GM21737 (cell line): Measurements from ENCODE around the gene PIP4K2C.

ENCODE experiments used
- ATAC-seq: cut with Tn5 transposase; IDR thresholded peaks from one replicate; pipeline ENCODE4 v1.9.1; 2021; ENCODE audit warnings: mild to moderate bottlenecking, moderate library complexity; ENCODE audit not compliant: unreplicated experiment

The PIP4K2C gene

DNA sequence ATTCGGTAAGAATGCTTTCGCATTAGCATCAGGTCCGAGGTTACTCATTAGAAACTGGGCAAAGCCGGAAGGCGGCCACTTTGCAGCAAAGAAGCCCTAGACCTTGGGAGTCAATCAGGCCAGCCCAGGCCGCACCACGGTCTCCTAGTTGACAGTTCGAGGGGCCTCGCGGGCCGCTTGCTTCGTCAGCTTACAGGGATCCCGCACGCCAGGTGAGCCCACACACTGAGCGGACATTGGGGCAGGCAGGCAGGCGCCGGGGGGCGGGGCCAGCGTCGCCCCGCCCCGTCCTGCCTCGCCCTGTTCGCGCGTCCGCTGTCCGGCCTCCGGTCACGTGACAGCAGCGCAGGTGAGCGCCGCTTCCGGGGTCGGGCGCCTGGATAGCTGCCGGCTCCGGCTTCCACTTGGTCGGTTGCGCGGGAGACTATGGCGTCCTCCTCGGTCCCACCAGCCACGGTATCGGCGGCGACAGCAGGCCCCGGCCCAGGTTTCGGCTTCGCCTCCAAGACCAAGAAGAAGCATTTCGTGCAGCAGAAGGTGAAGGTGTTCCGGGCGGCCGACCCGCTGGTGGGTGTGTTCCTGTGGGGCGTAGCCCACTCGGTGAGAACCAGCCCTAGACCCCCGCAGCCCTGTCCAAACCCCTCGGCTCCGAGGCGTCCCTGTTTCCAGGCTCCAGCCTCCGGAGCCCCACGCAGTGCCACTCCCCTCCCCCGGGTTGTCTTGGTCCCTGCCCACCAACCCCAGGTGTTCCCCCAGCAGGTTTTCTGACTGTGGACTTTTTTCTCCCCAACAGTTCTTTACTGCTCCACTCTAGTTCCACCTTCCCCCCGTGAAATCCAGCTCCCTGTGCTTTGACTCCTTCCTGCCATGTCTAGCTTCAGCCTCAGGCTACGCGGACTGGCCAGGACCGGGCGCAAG is at the start of gene PIP4K2C:
Gene PIP4K2C (plus strand): TSS at position 329 of the 918 bp plus-strand sequence. CDS start 98 bp downstream, at position 427.
- ATAC-seq = peak; percentile 89

DNA sequence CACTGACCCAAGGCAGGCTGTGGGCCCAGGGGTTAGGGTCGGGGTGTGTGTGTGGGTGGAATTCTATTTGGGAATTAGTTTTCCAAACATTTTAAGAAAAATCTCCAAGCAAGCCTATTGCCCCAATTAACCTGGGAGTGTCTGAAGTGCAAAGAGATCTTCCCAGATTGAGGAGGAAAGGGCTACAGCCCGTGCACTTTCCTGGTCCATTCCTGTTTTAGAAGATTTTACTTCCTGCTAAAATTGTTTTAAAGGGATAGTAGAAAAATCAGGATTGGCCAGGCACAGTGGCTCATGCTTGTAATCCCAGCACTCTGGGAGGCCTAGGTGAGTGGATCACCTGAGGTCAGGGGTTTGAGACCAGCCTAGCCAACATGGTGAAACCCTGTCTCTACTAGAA is 49.3 kb upstream of the PIP4K2C start:
- ATAC-seq = no peak

DNA sequence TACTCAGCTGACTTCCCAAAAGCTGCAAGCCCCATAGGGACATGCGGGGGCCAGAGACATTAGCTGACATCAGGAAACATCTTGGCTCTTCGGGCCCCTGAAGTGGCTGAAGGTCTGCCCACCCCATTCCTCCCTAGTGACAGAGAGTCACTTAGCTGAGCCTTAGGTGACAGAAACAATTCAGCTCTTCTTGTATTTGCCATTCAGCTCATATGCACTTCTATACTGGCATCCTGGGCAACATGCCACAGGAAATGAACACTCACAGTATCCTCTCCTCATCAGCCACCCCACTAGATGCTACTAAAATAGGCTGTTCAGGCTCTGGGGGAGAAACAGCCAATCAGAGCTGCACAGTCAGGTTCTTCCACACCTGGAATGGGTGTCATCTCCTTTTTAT is 47.4 kb upstream of the PIP4K2C start:
- ATAC-seq = no peak

DNA sequence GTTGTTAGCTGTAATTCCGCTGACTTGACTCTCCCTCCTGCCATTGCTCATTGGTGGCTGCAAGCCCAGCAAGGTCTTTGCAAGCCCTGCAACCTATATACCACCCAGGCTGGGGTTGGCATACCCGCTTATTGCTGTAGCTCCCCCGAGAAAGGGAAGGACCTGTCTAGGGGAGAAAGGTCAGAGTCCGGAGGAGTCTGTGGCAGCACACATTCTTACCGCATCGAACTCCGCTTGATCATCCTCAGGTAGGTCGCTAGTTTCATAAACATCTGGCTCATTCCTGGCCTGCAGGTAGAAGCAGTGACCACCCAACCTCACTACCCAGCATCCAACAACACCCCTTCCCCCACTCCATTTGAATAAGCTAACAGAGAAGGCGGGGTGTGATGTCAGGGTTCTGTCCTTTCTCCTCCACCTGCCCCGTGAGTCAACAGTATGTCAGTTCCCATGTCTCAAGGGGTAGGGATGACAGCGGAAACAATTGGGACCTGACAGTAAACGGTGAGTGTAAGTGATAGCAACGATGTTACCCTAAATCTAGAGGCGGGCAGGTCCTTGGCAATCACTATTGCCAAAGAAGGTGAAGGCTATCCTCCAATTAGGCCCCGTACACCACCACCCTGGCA is 45.1 kb upstream of the PIP4K2C start:
- ATAC-seq = no peak

DNA sequence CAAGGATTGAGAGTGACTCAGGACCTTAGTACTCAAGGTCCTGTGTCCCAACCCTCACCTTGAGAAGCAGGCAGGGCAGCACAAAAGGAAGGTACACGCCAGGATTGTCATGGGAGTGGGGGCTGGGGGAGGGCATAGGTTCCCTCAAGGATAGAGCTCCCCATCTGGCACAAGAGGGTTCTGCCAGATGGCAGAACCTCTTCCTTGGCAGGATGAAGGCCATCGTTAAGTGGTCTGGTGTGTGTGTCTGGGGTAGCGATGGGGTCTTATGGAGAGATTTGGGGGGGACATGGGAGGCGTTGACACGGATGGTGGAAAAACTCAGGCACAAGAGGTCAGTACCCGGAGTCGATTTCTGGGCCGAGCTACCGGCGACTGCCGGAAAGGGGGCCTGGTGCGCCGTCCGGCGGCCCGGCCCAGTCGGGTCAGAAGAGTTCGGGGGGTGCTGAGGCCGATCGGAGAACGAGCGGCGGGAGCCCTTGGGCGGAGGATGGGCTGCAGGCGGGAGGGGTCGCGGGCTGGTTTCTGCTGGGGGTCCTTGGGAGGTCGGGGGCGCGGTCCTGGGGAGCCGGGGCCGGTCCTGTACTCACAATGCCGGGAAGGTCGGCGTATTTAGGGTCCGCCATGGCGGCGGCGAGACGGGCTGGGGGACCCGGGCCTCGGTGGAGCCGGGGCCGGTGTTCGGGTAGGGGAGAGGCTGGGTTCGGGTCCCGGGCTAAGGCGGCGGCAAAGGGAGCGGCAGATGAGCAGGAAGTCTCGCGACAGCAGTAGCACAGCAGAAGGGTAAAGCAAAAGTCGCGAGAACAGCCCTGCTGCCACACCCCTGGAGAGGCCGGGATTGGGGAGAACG is 44.3 kb upstream of the PIP4K2C start, which contains the start of gene DCTN2:
Gene DCTN2 (minus strand): TSS at position 755 of the 850 bp plus-strand sequence. CDS start 129 bp downstream, at position 626.
- peak; percentile 98 for ATAC-seq

DNA sequence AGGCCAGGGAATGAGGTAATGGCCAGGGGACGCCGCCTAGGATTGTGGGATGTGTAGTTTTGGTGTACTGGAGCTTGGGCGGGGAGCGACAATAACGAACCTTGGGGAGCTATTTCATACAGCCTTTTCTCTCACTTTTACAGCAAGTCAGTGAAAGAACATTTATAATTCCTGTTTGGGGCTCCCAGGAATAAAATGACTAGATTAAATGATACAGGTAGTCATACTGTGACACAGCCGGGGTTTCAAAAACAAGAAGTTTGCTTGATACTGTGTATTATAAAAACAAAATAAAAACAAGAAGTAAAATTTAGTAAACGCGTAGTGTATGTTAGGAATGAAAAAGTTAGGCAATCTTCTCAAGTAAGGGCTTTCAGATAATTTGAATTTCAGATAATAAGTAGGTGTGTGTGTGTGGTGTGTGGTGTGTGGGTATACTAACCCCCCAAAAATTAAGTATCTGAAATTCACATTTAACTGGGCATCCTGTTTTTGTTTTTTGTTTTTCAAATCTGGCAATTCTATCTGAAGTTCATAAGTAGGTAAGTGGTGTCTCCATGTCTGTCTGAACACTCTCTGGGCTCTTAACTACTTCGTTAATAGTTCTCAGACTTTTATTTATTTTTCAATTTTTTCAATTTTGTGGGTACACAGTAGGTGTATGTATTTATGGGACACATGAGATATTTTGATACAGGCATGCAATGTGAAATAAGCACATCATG is 43.5 kb upstream of the PIP4K2C start:
- ATAC-seq = no peak

DNA sequence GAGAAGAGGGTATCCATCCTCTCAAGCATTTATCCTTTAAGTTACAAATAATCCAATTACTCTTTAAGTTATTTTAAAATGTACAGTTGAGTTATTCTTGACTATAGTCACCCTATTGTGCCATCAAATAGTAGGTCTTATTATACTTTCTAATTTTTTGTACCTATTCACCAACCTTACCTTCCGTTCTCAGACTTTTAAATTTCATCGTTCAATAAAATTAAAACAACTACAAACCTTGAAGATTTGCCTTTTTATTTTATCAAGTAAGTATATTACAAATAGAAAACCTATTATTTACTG is 43.0 kb upstream of the PIP4K2C start:
- no peak for ATAC-seq

DNA sequence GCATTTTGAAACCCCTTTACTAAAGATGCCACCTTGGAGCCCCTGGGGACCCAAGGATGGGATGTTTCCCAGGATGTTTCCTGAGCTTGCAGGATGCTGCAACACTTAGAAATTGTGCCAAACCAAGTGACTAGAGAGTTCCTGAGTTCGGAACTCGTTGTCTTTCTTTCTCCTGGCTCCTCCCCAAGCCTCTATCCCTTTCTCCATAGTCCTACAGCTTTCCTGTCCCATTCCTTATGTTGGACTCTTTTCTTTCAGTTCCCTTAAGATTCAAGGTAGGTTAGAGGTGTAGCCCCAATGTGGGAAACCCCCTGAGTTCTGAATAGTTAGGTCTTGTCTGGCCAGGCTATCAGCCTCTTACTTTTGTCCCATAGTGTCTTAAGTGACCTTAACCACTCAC is 42.5 kb upstream of the PIP4K2C start:
- no peak for ATAC-seq

DNA sequence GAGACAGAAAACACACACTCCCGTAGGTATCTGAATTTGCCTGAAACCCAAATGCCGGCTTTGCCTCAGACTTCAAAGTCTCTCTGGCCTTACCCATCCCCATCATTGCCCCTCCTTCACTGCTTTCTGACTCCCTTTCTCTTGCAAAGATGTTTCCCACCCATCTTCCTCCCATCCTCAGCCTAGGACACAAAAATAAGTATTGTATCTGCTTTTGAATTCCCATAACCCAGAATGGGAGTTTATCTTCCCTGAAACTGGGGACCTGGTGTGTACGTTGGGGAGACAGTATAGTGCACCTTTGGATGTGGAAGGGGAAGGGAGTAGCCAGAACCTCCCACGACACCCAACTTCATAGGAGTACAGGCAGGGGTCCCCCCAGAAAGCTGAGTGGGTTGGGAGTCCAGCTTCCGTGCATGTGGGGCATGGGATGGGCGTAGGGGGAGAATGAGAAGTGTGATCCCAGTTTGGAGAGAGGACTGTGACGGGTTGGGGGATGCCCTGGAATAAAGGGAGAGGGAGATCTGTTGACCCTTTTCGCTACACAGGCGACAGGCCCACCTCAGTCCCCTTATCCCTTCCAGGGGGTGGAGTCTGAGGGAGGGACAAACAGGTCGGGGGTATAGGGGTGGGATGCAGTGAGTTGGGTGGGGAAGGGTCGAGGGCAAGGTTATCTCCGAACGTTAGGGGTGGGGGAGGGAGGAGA is 41.6 kb upstream of the PIP4K2C start:
- no peak for ATAC-seq

DNA sequence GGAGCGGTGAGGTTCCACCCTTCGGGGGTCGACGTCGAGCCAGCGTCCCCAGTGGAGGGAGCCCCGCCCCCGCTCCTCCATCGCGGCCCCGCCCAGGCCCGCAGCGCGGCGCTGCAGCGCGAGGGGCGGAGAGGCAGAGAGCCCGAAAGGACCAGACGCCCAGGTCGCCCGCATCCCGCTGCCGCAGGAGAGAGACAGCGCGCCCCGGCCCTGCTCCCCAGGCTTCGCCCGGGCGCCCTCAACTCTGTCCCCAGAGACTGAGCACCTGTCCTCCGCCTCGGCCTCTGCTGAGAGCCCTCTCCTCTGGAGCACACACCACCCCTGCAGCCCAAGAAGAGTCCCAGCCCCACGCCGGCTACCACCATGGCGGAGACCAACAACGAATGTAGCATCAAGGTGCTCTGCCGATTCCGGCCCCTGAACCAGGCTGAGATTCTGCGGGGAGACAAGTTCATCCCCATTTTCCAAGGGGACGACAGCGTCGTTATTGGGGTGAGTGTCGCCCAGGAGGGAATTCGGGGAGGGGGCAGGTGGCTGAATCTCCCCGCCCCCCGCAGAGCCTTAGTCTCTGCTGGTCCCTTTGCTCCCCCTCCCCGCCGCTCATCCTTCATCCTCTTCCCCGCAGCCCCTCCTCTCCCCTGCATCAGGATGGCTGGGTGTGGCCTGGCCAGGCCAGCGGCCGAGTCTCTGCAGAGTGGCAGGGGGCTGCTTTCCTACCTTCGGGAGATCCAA is 40.9 kb upstream of the PIP4K2C start, which contains the start of gene KIF5A:
Gene KIF5A (plus strand): TSS at position 136 of the 732 bp plus-strand sequence. CDS start 228 bp downstream, at position 364.
- ATAC-seq = no peak

DNA sequence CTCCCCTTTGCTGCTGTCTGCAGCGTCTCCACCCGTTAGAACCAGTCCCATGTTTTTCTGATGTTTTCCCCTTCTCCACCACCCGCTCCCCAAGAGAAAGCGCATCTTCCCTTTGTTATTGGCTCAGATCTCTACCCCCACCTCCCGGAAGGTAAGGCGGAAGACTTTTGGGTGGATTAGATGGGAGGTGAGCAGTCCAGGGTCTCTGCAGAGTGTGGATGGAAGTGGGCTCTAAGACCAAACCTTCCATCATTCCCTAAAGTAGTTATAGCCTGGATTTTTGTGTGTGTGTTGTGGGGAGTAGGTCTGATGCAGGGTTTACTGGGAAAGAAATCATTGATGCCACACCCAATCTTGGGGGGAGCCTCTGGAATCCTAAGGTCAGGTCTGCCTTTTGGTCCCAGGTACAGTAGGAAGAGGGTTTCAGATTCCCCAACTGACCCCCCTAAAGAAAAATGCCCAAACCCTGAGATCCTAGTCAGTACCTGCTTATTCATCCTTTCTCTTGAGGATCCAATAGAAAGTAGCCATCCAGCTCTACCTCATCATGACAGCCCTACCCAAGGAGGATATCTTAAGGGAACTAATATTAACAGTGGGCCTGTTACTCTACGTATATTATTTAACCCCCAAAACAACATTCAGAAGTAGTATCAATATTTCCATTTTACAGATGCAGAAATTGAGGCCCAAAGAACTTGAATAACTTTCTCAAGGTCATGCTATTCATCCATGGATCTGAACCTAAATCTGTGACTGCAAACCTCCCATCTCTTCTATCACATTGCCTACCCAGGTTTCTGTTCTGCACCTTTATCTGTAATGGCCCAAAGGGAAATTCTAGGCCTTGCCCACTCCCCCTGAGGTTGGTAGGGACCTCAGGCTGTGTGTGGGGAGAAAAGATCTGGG is 40.1 kb upstream of the PIP4K2C start:
- ATAC-seq = no peak

DNA sequence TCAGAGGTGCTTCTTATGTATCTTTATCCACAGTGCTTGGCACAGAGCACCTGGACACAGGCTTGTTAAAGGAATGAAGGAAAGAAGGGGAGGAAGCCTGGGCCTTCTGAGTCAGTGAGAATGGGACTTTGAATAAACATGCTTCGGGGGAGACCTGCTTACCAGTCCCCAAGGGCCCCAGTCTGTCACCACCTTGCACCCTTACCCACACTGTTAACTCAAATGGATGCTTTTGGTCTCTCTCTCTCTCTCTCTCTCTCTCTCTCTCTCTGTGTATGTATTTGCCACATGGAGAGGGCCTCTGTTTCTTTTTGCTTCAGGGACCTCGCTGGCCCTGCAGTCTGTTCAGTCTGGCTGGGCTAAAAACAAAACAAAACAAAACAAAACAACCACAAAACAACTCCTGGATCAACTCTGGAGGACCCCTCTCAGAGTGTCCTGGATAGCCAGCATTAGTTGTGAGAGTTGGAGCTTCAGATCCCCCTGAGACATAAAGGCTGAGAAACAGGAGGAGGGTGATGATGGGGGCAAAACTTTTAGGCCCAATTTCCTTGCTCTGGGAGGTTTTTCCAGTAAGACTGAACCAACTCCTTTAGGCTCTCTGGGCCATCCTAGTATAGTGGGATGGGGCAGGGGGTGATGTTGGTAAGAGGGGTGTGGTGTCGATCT is 39.2 kb upstream of the PIP4K2C start:
- ATAC-seq = no peak

DNA sequence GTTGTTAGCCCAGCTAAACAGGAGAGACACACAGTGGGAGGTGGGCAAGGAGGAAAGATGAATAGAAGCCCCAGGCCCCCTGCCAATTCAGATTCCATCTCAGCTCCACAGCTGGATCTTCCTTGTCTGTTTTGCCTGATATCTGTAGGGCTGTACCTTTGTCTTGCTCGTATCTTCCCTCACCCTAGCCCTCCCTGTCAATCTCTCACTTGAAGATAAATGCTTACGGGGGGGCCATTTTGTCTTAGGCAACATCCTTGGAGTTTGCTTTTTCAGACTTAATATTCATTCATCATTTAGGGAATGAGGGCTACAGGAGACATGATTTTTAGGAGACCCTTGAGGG is 38.7 kb upstream of the PIP4K2C start:
- no peak for ATAC-seq

DNA sequence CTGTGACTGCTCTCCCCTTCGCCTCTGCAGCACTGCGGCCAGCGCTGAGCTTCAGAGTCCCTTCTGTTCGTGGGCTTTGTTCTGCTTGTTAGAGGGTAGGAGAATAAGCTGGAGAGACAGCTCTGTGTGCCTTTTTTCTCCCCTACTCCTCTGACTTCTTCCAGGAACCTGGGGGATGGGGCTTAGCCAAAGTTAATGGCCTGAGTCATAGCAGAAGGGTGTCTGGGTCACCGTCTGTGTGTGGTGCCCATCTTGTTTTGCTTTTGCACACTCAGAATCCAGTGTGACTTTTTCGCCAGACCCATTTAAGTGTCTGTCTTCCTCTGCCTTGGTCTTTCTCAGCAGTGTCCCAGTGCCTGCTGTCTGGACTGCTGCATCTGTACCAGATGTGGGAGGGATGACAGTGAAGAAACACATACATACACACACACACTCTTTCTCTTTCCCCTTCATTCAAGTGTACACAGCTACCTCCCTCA is 38.1 kb upstream of the PIP4K2C start:
- no peak for ATAC-seq

DNA sequence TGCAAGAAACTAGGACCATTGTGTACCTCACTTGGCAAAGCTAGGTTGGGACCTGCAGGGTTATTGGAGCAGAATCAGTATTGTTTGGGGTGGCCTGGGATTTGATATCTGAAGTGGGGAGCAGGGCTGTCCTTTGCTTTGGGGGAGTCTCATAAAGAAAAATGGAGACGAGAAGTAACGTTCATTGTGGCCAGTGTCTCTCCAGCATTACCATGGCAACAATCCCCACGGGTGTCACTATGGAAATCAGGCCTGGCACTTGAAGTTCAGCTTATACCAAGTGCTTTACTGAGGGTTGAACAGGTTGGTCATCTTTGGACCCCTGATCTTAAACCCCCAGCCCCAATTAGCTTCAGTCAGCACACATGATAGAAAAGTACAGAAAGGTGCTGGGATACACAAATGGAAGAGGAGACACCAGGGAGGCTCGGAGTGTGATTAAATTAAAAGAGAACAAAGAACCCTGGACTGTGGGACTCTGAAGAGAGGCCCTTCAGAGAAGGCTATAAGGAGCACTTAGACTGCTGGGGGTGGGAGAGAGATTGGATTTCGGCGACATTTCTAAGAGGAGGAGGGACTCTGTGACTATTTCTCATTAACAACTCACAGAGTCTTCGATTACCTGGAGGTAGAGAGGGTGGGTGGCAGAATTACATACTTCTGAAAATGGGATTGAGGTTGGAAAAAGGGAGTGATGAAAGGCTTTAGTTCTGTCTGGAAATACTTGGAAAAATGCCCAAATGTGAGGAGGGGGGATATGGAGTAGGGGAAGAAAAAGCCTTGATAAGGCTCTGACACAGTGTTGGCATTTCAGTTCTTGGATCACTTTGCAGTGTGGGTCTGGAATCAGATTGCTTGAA is 37.4 kb upstream of the PIP4K2C start:
- no peak for ATAC-seq

DNA sequence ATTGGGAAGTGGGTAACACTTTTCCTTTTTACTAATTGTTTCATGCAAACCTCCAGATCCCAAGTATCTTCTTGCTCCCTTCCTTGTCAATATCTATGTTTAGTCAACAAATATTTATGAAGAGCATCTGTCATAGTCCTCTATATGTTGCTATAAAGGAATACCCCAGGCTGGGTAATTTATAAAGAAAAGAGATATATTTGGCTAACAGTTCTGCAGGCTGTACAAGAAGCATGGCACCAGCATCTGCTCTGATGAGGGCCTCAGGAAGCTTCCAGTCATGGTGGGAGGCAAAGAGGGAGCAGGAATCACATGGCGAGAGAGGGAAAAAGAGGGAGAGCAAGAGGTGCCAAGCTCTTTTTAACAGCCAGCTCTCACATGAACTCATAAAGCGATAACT is 36.5 kb upstream of the PIP4K2C start:
- no peak for ATAC-seq

DNA sequence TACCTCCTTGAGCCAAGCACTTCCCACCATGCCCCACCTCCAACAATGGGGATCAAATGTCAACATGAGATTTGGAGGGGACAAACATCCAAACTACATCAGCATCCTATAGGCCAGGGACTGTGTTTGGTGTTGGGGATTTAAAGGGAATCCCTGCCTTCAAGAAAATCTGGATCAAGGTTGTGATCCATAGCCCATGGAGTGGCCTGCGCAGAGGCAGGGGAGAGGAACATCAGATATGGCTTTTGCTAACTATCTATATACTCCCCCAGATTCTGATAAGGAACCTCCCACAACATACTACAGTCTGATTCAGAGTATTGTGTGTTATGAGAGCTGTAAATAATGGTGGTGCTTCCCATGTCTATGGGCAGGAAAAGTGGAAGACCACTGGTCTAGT is 36.1 kb upstream of the PIP4K2C start:
- no peak for ATAC-seq
